Measurements from ENCODE around the gene RPS16. TPM values are rescaled to one million over a fixed set of nuclear protein-coding genes. Genes with fewer than 3 reads are reported as not detected.

The RPS16 gene
- total and polyA plus RNA-seq, 2 of the 13 experiments (the other 11 are each of a cell fraction or from before 2014, with no cell fraction given): 488 to 2,583 TPM

- TF ChIP-seq TERF1 (CRISPR knock-in tag; IDR thresholded peaks at IDR 0.05) (no peak), POLR2A (IDR thresholded peaks at IDR 0.05; ENCODE audit: insufficient read depth in 1 of 2, low read depth in 2 of 2, low read length in 2 of 2) (peak; percentile 45 to 83; a peak in 3 of 4 replicates), ZBTB21 (CRISPR knock-in tag; IDR thresholded peaks at IDR 0.05) (peak; percentile 42; the same call in 1 of the 2 replicates), ZNF317 (CRISPR knock-in tag; IDR thresholded peaks at IDR 0.05) (no peak), U2AF1 (optimal IDR thresholded peaks at IDR 0.05; ENCODE audit: low read depth, low read length) (no peak), NFE2 (CRISPR knock-in tag; IDR thresholded peaks at IDR 0.05) (no peak), HNF1A (IDR thresholded peaks at IDR 0.05; ENCODE audit: low read depth) (no peak), HNF1A (CRISPR knock-in tag; IDR thresholded peaks at IDR 0.05; ENCODE audit: borderline replicate concordance) (no peak), GPN1 (CRISPR knock-in tag; IDR thresholded peaks at IDR 0.05; ENCODE audit: borderline replicate concordance) (no peak), FOXK2 (IDR thresholded peaks at IDR 0.05) (no peak), TOE1 (CRISPR knock-in tag; IDR thresholded peaks at IDR 0.05) (no peak), ZNF879 (CRISPR knock-in tag; IDR thresholded peaks at IDR 0.05) (no peak), ZBTB33 (CRISPR knock-in tag; IDR thresholded peaks at IDR 0.05) (no peak)
These were observed 26.3 kb downstream of the RPS16 start (continued) for GRCh38 chr19:39409208-39410016.

Data from HepG2 (cell line).